HFFc6 (cell line): ENCODE measurements around the gene ELK4. TPM values are rescaled to one million over a fixed set of nuclear protein-coding genes. Genes with fewer than 3 reads are reported as not detected.

Source experiments
- DNase-seq: peaks from one replicate; pipeline ENCODE4 v3.0.0-alpha.2; 2018
- H3K27ac Mint-ChIP-seq: 2 replicates; pipeline ENCODE4 v1.8.0; 2020; ENCODE audit warnings: mild to moderate bottlenecking, mixed read lengths
- H3K27me3 Mint-ChIP-seq: 2 replicates; pipeline ENCODE4 v1.8.0; 2021; ENCODE audit warnings: mild to moderate bottlenecking, moderate library complexity, mixed read lengths; ENCODE audit not compliant: insufficient read depth
- H3K36me3 Mint-ChIP-seq: 2 replicates; pipeline ENCODE4 v1.8.0; 2021; ENCODE audit warnings: low read depth, mixed read lengths
- H3K4me1 Mint-ChIP-seq: 2 replicates; pipeline ENCODE4 v1.8.0; 2020; ENCODE audit warnings: low read depth, mixed read lengths
- H3K4me3 Mint-ChIP-seq: 2 replicates; pipeline ENCODE4 v1.8.0; 2020; ENCODE audit warnings: mild to moderate bottlenecking, moderate library complexity, mixed read lengths
- H3K9me3 Mint-ChIP-seq: 2 replicates; pipeline ENCODE4 v1.8.0; 2020; ENCODE audit warnings: mild to moderate bottlenecking, mixed read lengths
- CTCF ChIP-seq: fragments of 200-600 bp; sonication (generic); IDR thresholded peaks from 2 replicates; pipeline ENCODE4 v1.5.0; 2021; ENCODE audit warnings: antibody characterized with exemption, mild to moderate bottlenecking
- total RNA-seq, 6 experiments: library from RNA; stranded (reverse); fragmentation: NEBNext Ultra II Directional; extraction: Animal tissue kit (Norgen Biotek cat#: 25700); gene quantifications; 2 replicates in 1 of 6; 3 replicates in 5 of 6; pipeline ENCODE4 v1.2.3, GENCODE V29; 2021

ELK4 gene
- total RNA-seq, 6 experiments from 2014 or later, result 32.9 to 37.6 (median 35.6) TPM

- no peak overlapping the region for H3K4me3 Mint-ChIP-seq
- no peaks in the 10 kb centered on the region for H3K9me3 Mint-ChIP-seq
- no peak overlapping the region for H3K27ac Mint-ChIP-seq
- peaks cover 3% of the 10 kb centered on the region for H3K4me1 Mint-ChIP-seq
- no peaks in the 10 kb centered on the region for H3K36me3 Mint-ChIP-seq
- peaks cover 37% of the 10 kb centered on the region for H3K27me3 Mint-ChIP-seq
- no peak for DNase-seq
- no peak for TF ChIP-seq CTCF
Observed at GRCh38 chr1:205583461-205584130, 48.2 kb downstream of the ELK4 start.

GRCh38 chr1:205582471-205583291 lies 49.1 kb downstream of the ELK4 start:
- no peaks in the 10 kb centered on the region for H3K36me3 Mint-ChIP-seq
- peaks cover 10% of the 10 kb centered on the region for H3K4me1 Mint-ChIP-seq
- no peak overlapping the region for H3K27ac Mint-ChIP-seq
- H3K4me3 Mint-ChIP-seq, result no peak overlapping the region
- no peak for TF ChIP-seq CTCF
- peaks cover 44% of the 10 kb centered on the region for H3K27me3 Mint-ChIP-seq
- DNase-seq, result no peak
- no peaks in the 10 kb centered on the region for H3K9me3 Mint-ChIP-seq

GRCh38 chr1:205582046-205582445 lies 49.8 kb downstream of the ELK4 start:
- H3K27me3 Mint-ChIP-seq, result peaks cover 46% of the 10 kb centered on the region
- H3K4me1 Mint-ChIP-seq, result peaks cover 10% of the 10 kb centered on the region
- no peak for TF ChIP-seq CTCF
- DNase-seq, result no peak
- no peaks in the 10 kb centered on the region for H3K36me3 Mint-ChIP-seq
- no peak overlapping the region for H3K27ac Mint-ChIP-seq
- no peaks in the 10 kb centered on the region for H3K9me3 Mint-ChIP-seq
- no peak overlapping the region for H3K4me3 Mint-ChIP-seq

GRCh38 chr1:205581321-205581980 lies 50.4 kb downstream of the ELK4 start:
- Mint-ChIP-seq H3K4me3 (no peak overlapping the region), H3K9me3 (no peaks in the 10 kb centered on the region), H3K36me3 (no peaks in the 10 kb centered on the region), H3K4me1 (peaks cover 10% of the 10 kb centered on the region), H3K27me3 (peaks cover 50% of the 10 kb centered on the region), H3K27ac (no peak overlapping the region)
- DNase-seq, result no peak
- TF ChIP-seq CTCF, result no peak

- H3K4me3 Mint-ChIP-seq, result no peak overlapping the region
- peaks cover 10% of the 10 kb centered on the region for H3K4me1 Mint-ChIP-seq
- H3K36me3 Mint-ChIP-seq, result no peaks in the 10 kb centered on the region
- H3K9me3 Mint-ChIP-seq, result no peaks in the 10 kb centered on the region
- H3K27me3 Mint-ChIP-seq, result peaks cover 51% of the 10 kb centered on the region
- DNase-seq, result no peak
- no peak for TF ChIP-seq CTCF
- no peak overlapping the region for H3K27ac Mint-ChIP-seq
Observed at GRCh38 chr1:205580923-205581180, 51.0 kb downstream of the ELK4 start.
